GM19467 (cell line): ENCODE results near the gene PLA2G4B.

Experiments
- ATAC-seq: cut with Tn5 transposase; IDR thresholded peaks from one replicate; pipeline ENCODE4 v1.9.1; 2021; ENCODE audit warnings: mild to moderate bottlenecking, moderate library complexity; ENCODE audit not compliant: unreplicated experiment

Gene PLA2G4B

DNA sequence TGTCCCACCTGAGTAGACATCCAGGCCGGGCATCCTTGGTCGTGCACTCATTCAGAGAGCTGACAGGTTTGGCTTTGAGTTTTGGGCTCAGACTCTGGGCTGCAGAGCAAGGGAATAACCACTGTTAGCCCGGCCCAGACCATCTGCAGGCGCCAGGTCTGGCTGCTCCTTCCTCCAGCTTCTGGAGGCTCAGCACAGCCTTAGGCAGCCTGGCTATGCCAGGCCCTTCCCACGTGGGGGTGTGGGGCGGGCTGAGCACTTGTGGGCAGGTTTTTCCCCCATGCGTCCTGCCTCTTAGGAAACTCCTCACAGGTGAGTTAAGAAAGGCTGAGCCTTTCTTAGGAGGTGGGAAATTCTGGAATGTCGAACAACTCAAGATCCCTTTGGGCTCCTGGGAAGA lies 11.2 kb downstream of the PLA2G4B start:
- ATAC-seq, result no peak

DNA sequence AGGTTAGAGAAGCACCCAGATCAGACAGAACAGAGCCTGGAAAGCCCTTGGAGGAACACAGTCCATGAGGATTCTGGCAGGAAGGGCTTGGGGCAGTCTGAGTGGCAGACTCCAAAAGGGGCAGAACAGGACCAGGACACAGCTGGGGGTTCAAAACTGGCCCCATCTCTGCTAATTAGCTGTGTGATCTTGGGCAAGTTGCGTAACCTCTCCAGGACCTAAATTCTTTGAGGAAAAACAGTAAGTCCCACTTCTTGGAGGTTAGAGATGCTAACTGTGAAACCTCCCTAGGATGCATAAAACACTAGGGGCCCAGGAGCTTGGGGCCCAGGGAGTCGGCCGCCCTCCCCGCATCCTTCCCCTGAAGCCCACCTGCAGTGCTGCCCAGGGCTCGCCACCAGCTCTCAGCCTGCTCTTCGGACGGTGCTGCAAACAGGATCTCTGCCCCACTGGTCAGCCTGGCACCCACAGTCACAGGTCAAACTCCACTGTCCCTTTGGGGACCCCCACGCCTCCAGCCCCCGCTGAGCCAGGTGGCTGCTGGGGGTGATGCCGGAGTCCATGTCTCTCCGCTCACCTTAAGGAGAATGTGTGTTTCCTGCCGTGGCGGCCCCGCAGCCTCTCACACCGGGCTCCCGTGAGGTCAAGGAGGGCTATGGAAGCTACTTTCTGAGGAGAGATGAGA lies 12.0 kb downstream of the PLA2G4B start:
- no peak for ATAC-seq

GRCh38 chr15:41851167-41851523 lies 12.5 kb downstream of the PLA2G4B start:
- ATAC-seq, result no peak

DNA sequence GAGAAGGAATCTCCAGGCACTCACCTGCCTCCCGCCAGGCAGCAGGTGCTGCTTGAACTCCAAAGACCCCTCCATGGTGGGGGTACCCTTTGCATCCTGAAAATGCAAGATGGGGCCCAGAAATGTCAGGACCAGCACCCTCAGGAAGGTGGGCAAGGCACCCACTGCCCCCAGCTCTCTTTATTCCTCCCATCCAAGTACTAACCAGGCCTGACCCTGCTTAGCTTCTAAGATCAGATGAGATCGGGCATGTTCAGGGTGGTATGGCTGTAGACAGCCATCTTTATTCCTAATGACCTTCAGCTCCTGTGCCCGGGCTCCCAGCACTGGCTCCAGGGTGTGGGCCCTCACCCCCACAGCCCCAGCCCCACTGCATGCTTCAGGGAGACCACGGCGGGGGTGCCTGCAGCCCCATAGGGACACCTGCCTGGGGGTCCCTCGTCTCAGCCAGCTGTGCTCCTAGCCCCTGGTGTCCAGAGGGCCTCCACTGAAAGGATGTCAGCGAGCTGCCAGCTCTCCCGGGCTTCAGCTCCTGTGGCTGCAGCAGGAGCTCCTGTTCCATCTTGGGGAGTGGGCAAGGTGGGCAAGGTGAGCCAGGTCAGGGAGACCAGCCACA lies 13.2 kb downstream of the PLA2G4B start:
- ATAC-seq, result no peak

DNA sequence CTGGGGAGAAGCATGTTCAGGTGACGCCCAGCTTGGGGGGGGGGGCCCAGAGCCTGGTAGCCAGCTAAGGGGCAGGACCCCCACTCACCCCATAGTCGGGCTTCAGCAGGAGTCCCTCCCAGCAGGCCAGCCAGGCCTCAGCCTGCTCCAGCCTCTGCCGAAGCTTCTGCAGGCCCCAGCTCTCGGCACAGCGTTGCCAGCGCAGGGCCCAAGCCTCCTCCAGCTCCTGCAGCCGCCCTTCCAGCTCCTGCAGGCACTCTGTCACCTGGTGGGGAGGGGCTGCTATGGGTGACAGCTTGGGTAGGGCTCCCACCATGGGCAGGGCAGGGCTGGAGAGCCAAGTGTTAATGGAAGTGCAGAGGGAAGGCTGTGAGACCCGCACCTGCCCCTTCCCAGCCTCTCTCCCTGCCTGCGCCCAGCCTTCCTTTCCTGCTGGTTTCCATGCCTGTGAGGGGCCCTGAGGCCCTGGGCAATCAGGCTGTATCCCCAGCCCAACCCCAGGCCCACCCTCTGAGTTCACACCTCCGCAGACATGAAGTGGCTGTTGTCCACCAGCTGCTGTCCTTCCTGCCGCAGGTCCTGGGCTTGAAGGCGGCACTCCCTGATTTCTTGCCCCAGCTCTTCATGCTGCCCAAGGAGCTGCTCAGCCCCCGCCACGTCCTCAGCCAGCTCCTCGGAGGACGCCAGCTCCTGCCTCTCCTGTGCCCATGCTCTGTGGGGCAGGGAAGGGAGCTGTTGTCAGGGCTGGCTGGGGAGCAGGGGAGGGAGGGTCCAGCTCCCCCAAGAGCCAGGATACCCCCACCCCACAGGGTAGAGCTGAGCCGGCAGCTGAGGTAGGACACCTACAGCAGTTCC lies 14.3 kb downstream of the PLA2G4B start:
- no peak for ATAC-seq

GRCh38 chr15:41853831-41854230 lies 15.2 kb downstream of the PLA2G4B start:
- no peak for ATAC-seq

DNA sequence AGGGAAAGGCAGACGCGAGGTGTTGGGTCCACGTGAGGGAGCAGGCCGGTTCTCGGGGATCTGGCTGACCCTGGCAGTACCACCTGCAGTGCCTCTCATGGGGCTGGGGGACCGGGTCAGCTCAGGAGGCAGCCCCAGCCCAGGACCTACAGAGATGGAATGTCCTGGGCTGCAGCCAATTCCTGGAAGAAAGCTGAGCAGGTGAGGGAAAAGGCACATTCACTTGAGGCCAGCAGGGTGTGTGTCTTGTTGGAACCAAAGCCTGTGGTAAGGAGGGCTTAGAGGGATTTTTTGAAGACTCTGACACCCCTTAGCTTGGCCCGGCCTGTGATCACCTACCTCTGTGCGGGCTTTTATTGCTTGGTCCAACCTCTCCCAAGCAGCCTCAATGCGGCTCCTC lies 15.8 kb downstream of the PLA2G4B start:
- no peak for ATAC-seq

DNA sequence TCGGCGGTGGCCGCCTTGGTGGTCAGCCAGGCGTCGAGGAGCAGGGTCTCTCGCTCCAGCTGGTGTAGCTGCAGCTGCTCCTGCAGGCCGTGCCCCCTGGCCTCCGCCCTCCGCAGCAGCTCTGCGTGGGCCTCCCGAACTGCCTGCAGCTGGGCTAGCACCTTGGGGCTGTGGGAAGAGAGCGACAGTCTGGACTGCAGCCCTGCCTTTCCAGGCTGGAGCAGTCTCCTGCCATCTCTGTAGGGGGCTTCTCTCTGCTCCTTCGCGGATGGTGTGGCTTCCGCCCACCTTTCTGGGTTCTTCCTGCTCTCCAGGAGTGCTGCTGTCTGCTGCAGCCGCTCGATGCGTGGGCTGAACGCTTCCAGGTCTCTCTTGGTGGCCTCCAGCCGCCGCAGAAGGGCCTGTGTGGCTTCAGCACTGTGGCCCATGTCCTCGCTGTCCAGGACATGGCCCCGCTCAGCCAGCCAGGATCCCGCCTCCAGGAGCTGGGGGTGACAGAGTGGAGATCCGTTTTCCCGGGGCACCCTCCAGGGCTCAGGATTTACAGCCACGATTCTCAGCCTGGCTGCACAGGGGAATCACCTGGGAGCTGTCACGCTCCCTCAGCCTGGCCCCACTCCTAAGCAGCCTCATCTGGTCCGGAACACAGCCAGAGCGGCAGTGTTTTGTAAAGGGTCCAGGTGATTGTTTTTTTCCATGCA lies 16.8 kb downstream of the PLA2G4B start:
- no peak for ATAC-seq

DNA sequence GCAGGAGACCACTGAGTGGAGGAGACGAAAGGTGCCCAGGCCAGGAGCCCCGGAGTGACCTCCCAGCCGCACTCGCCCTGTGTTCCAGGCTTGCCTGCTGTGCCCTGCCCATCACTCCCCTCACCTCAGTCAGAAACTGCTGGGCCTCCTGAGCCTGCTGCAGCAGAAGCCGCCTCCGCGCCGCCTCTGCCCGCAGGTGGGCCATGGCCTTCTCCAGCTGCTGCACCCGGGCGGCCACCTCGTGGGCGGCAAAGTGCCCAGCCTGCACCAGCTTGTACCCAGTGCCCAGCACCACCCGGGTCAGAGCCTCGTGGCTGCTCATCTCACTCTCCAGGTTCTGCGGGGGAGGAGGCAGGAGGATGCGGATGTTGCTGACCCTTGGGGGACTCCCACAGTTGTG lies 17.6 kb downstream of the PLA2G4B start:
- no peak for ATAC-seq

- ATAC-seq, result no peak
These were observed 18.1 kb downstream of the PLA2G4B start for GRCh38 chr15:41856716-41857115.

GRCh38 chr15:41857316-41857715 lies 18.7 kb downstream of the PLA2G4B start:
- no peak for ATAC-seq

- no peak for ATAC-seq
These were observed 20.1 kb downstream of the PLA2G4B start for GRCh38 chr15:41858756-41859155.

DNA sequence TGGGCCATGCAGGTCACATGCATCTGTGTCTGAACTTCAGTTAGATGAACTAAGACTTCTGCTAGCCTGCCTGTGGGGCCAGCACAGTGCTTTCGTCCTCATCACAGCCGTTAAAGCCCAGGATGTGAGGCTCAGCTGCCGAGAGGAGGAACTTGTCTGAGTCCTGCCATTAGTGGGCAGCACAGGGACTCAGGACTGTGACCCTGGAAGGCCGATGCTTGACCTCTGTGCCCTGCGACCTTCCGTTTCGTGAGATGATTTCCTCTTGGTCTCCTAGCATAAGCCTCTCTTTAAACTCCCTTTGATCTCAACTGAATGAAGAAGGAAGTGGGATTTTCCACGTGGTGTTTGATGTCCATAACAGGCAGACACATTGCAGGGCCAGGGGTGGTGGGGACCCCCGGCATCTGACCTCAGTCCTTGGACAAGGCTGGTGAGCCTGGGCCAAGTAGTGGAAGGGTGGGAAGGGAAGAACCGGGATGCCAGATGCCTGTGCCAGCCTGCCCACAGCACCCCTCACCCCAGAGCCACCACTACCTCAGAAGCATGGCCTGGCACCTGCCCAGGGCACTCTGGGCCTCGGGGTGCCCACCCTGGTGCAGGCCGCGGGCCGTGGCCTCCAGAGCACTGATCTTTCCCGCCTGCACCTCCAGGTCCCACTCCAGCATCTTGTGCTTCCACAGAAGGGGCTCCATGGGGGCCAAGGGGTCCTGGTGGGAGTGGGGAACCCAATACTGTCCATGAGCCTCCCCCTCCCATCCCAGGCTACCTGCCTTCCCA lies 21.6 kb downstream of the PLA2G4B start:
- no peak for ATAC-seq

GRCh38 chr15:41861736-41862356 lies 23.2 kb downstream of the PLA2G4B start:
- no peak for ATAC-seq

GRCh38 chr15:41862515-41863116 lies 24.0 kb downstream of the PLA2G4B start:
- ATAC-seq, result no peak

GRCh38 chr15:41865490-41866055 lies 26.9 kb downstream of the PLA2G4B start:
- ATAC-seq, result no peak

DNA sequence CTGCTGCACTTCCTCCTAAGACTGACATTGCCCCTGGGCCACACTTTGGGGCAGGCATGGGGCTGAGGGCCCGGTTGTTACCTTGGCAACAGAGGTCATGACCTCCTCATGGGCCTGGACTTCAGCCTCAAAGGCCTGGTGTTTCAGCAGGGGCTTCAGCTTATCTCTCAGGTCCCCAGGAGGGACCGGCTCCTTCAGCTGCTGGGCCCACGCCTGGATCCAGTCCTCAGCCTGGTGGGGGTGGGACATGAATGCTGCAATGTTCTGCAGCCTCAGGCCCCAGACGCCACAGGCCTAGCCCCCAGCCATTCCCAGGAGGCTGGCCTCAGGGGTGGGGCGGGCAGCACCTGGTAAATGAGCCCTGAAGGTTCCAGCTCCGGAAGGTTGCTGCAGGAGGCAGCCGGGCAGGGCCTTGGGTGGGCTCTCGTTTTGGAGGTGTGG lies 27.6 kb downstream of the PLA2G4B start:
- no peak for ATAC-seq

DNA sequence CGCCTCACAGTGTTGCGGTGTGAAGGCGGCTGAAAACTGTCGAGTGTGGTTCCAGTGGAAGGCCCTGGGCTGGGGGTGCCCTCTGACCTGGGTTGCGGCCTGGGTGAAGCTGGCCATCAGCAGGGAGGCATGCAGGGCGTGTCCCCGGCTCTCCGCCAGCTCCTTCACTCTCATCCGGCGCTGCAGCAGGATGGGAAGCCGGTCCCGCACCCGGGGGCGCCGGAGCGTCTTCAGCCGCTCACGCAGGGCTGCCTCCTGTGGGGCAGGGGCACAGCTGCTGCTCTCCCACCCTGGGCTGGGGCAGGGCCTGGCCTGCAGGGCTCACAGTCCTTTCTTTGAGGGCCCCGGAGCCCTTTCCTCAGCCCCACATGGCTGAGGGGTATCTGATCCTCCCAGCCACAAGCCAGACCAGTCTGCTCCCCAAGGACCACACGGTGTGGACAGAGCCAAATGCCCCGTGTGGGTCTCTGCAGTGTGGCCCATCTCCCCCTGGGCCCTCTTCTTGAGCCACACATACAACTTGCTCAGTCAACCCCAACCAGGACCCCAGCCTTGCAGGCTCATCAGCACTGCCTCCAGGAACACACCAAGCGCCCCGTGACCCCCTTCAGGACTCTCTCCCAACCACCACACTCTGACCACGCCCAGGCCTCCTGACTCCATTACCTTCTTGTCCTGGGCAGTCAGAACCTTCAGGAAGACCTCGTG lies 28.4 kb downstream of the PLA2G4B start:
- ATAC-seq, result no peak

- ATAC-seq, result no peak
These were observed 29.7 kb downstream of the PLA2G4B start for GRCh38 chr15:41868321-41868720.
